ENCODE results near the gene KCNC1.
A peak's percentile ranks its signal among the peaks of the same experiment; 100 is the strongest.

KCNC1 gene

GRCh38 chr11:17760102-17761029, 25.8 kb downstream of the KCNC1 start:
- DNase-seq: peak; percentile 51
- H3K36me3 ChIP-seq: no peaks in the 10 kb centered on the region
- H3K27me3 ChIP-seq: no peaks in the 10 kb centered on the region
- no peak overlapping the region for H3K4me3 ChIP-seq (ENCODE audit: low read depth, low read length)
- H3K4me1 ChIP-seq: peaks cover 8% of the 10 kb centered on the region
- H3K9me3 ChIP-seq: no peaks in the 10 kb centered on the region
- TF ChIP-seq CTCF (IDR thresholded peaks at IDR 0.05; ENCODE audit: low read depth, low read length): peak; percentile 66

DNA sequence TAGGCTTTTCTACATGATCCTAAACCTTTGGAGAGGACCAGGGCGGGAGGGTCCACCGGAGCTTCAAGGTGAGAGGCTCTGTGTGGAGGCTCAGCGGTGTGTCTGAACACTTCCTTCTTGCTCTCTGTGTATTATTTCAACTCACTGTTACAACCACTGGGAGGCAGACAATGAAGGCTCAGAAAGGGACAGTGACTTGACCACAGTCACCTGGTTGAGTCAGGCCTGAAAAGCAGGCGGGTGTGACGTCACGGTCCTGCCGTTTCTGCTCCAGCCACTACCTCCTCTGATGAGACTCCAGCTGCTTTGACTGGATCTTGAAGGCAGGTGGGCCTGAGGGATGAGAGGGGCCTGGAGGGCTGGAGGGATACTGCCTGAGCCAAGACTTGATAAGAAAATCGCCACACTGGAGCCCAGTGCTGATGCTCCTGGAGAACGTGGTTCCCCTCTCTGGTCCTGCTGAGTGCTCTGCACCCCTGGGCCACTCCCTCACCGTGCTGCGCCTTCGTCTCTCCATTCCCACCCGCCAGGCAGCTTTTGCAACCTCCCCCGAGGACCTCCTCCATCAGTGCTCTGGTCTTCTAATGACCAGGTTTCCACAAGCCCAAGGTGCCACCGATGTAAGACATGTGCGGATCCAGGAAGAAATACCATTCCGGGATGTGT, 27.9 kb downstream of the KCNC1 start:
- TF ChIP-seq CTCF (IDR thresholded peaks at IDR 0.05; ENCODE audit: low read depth, low read length): no peak
- no peak overlapping the region for H3K4me3 ChIP-seq (ENCODE audit: low read depth, low read length)
- DNase-seq: no peak

DNA sequence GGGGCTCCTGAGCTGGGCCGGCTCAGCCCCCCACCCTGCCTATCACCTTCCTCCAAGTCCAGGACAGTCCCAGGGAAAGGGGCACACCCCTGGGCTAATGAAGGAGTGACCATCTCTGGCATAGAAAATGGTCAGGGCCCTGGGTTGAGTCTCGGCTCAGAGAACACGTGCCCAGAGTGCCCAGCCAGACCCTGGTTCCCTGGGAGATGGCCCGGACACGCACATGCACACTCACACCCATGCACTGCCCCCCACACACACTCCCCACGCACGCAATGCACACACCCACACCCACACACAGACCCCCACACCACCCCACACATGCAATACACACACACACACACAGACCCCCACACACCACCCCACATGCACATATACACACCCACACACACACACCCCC, 28.7 kb downstream of the KCNC1 start:
- H3K27me3 ChIP-seq: no peaks in the 10 kb centered on the region
- H3K9me3 ChIP-seq: no peaks in the 10 kb centered on the region
- no peak for TF ChIP-seq CTCF (IDR thresholded peaks at IDR 0.05; ENCODE audit: low read depth, low read length)
- H3K4me1 ChIP-seq: peaks cover 11% of the 10 kb centered on the region
- no peak overlapping the region for H3K4me3 ChIP-seq (ENCODE audit: low read depth, low read length)
- no peaks in the 10 kb centered on the region for H3K36me3 ChIP-seq
- no peak for DNase-seq

More for the DNA sequence above, 27.9 kb downstream of the KCNC1 start:
- peaks cover 11% of the 10 kb centered on the region for H3K4me1 ChIP-seq
- no peaks in the 10 kb centered on the region for H3K36me3 ChIP-seq
- H3K27me3 ChIP-seq: no peaks in the 10 kb centered on the region
- H3K9me3 ChIP-seq: no peaks in the 10 kb centered on the region

DNA sequence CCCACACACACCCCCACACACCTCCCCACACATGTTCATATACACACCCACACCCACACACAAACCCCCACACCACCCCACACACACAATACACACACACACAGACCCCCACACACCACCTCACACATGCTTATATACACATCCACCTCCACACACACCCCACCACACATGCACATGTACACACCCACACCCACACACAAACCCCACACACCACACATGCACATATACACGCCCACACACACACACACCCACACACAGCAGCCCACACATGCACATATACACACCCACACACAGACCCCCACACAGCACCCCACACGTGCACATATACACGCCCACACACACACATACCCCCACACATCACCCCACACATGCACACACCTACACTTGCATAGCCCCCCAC, 29.1 kb downstream of the KCNC1 start:
- Histone ChIP-seq H3K9me3 (no peaks in the 10 kb centered on the region), H3K4me1 (peaks cover 11% of the 10 kb centered on the region), H3K36me3 (no peaks in the 10 kb centered on the region), H3K4me3 (ENCODE audit: low read depth, low read length) (no peak overlapping the region), H3K27me3 (no peaks in the 10 kb centered on the region)
- no peak for DNase-seq
- no peak for TF ChIP-seq CTCF (IDR thresholded peaks at IDR 0.05; ENCODE audit: low read depth, low read length)

- no peaks in the 10 kb centered on the region for H3K9me3 ChIP-seq
- H3K4me3 ChIP-seq (ENCODE audit: low read depth, low read length): no peak overlapping the region
- no peaks in the 10 kb centered on the region for H3K36me3 ChIP-seq
- peaks cover 11% of the 10 kb centered on the region for H3K4me1 ChIP-seq
- no peaks in the 10 kb centered on the region for H3K27me3 ChIP-seq
- DNase-seq: peak; percentile 47
- TF ChIP-seq CTCF (IDR thresholded peaks at IDR 0.05; ENCODE audit: low read depth, low read length): no peak
Measured at GRCh38 chr11:17764446-17765218, 30.1 kb downstream of the KCNC1 start.
